Measurements from ENCODE around the gene STK24. TPM values are rescaled to one million over a fixed set of nuclear protein-coding genes. Genes with fewer than 3 reads are reported as not detected.

Gene STK24
- total and polyA plus RNA-seq, 5 donors: 44.9 to 66.9 (median 62.2) TPM

GRCh38 chr13:98468929-98469328 is 108.0 kb downstream of the STK24 start:
- H3K9me3 ChIP-seq (ENCODE audit: control insufficient read depth, low read length): no peaks in the 10 kb centered on the region
- no peak overlapping the region for H3K4me3 ChIP-seq (ENCODE audit: low read length)
- DNase-seq (peak in 1 of 3 donors; percentile 58), ATAC-seq (no peak)
- no peak overlapping the region for H3K27ac ChIP-seq (ENCODE audit: low read length)
- intact Hi-C loops (cut with DNase I): no loop called here
- H3K27me3 ChIP-seq (ENCODE audit: control insufficient read depth, insufficient read depth): no peaks in the 10 kb centered on the region
- no peaks in the 10 kb centered on the region for H3K4me1 ChIP-seq (ENCODE audit: control insufficient read depth, insufficient read depth, low read length)
- WGBS: 91% methylated on average over 20 of the region's 20 CpGs

- intact Hi-C loops (cut with DNase I): no loop called here
- Histone ChIP-seq H3K4me3 (ENCODE audit: low read length) (no peak overlapping the region), H3K27me3 (ENCODE audit: control insufficient read depth, insufficient read depth) (no peaks in the 10 kb centered on the region), H3K27ac (ENCODE audit: low read length) (no peak overlapping the region), H3K9me3 (ENCODE audit: control insufficient read depth, low read length) (no peaks in the 10 kb centered on the region), H3K4me1 (ENCODE audit: control insufficient read depth, insufficient read depth, low read length) (no peaks in the 10 kb centered on the region)
- DNase-seq: peak in 1 of 3 donors; percentile 55
- WGBS: 56% methylated on average over 3 of the region's 3 CpGs
- ATAC-seq: no peak
Observed at GRCh38 chr13:98468361-98468760, 108.5 kb downstream of the STK24 start.

GRCh38 chr13:98467263-98467985 is 109.5 kb downstream of the STK24 start:
- Histone ChIP-seq H3K27ac (ENCODE audit: low read length) (no peak overlapping the region), H3K9me3 (ENCODE audit: control insufficient read depth, low read length) (no peaks in the 10 kb centered on the region), H3K4me3 (ENCODE audit: low read length) (no peak overlapping the region), H3K4me1 (ENCODE audit: control insufficient read depth, insufficient read depth, low read length) (no peaks in the 10 kb centered on the region), H3K27me3 (ENCODE audit: control insufficient read depth, insufficient read depth) (no peaks in the 10 kb centered on the region)
- ATAC-seq (peak; percentile 81), DNase-seq (peak in 1 of 3 donors; percentile 57)
- intact Hi-C loops (cut with DNase I): no loop called here
- WGBS: 69% methylated on average over 13 of the region's 13 CpGs

- WGBS: 64% methylated on average over 11 of the region's 11 CpGs
- Histone ChIP-seq H3K9me3 (ENCODE audit: control insufficient read depth, low read length) (no peaks in the 10 kb centered on the region), H3K27ac (ENCODE audit: low read length) (no peak overlapping the region), H3K27me3 (ENCODE audit: control insufficient read depth, insufficient read depth) (no peaks in the 10 kb centered on the region), H3K4me1 (ENCODE audit: control insufficient read depth, insufficient read depth, low read length) (no peaks in the 10 kb centered on the region), H3K4me3 (ENCODE audit: low read length) (no peak overlapping the region)
- peak in 1 of 3 donors; percentile 81 for DNase-seq
- ATAC-seq: peak in 1 of 2 donors; percentile 33
- intact Hi-C loops (cut with DNase I): no loop called here
Observed at GRCh38 chr13:98466634-98467236, 110.2 kb downstream of the STK24 start.

GRCh38 chr13:98462946-98463345 is 114.0 kb downstream of the STK24 start:
- ATAC-seq: no peak
- no peak overlapping the region for H3K27ac ChIP-seq (ENCODE audit: low read length)
- H3K4me1 ChIP-seq (ENCODE audit: control insufficient read depth, insufficient read depth, low read length): no peaks in the 10 kb centered on the region
- 49% methylated on average over 8 of the region's 8 CpGs for WGBS
- intact Hi-C loops (cut with DNase I): no loop called here
- no peak overlapping the region for H3K4me3 ChIP-seq (ENCODE audit: low read length)
- no peaks in the 10 kb centered on the region for H3K9me3 ChIP-seq (ENCODE audit: control insufficient read depth, low read length)
- no peaks in the 10 kb centered on the region for H3K27me3 ChIP-seq (ENCODE audit: control insufficient read depth, insufficient read depth)
- DNase-seq: no peak

- Histone ChIP-seq H3K4me3 (ENCODE audit: low read length) (no peak overlapping the region), H3K4me1 (ENCODE audit: control insufficient read depth, insufficient read depth, low read length) (no peaks in the 10 kb centered on the region), H3K27ac (ENCODE audit: low read length) (no peak overlapping the region), H3K27me3 (ENCODE audit: control insufficient read depth, insufficient read depth) (no peaks in the 10 kb centered on the region), H3K9me3 (ENCODE audit: control insufficient read depth, low read length) (no peaks in the 10 kb centered on the region)
- 93% methylated on average over 18 of the region's 18 CpGs for WGBS
- ATAC-seq (peak in 1 of 2 donors; percentile 20), DNase-seq (no peak)
- intact Hi-C loops (cut with DNase I): no loop called here
Observed at GRCh38 chr13:98462241-98462882, 114.5 kb downstream of the STK24 start.

- H3K4me3 ChIP-seq (ENCODE audit: low read length): no peak overlapping the region
- ATAC-seq (peak in 1 of 2 donors; percentile 4), DNase-seq (no peak)
- intact Hi-C loops (cut with DNase I): no loop called here
- H3K4me1 ChIP-seq (ENCODE audit: control insufficient read depth, insufficient read depth, low read length): no peaks in the 10 kb centered on the region
- no peak overlapping the region for H3K27ac ChIP-seq (ENCODE audit: low read length)
- H3K9me3 ChIP-seq (ENCODE audit: control insufficient read depth, low read length): no peaks in the 10 kb centered on the region
- WGBS: 88% methylated on average over 16 of the region's 16 CpGs
- H3K27me3 ChIP-seq (ENCODE audit: control insufficient read depth, insufficient read depth): no peaks in the 10 kb centered on the region
Observed at GRCh38 chr13:98461486-98462240, 115.2 kb downstream of the STK24 start.

GRCh38 chr13:98460516-98460915 is 116.4 kb downstream of the STK24 start:
- Histone ChIP-seq H3K27me3 (ENCODE audit: control insufficient read depth, insufficient read depth) (no peaks in the 10 kb centered on the region), H3K27ac (ENCODE audit: low read length) (no peak overlapping the region), H3K9me3 (ENCODE audit: control insufficient read depth, low read length) (no peaks in the 10 kb centered on the region), H3K4me3 (ENCODE audit: low read length) (no peak overlapping the region), H3K4me1 (ENCODE audit: control insufficient read depth, insufficient read depth, low read length) (no peaks in the 10 kb centered on the region)
- intact Hi-C loops (cut with DNase I): no loop called here
- DNase-seq (no peak), ATAC-seq (no peak)
- WGBS: 76% methylated on average over 13 of the region's 13 CpGs

- intact Hi-C loops (cut with DNase I): loop anchor here in 1 of 4 donors (10.0 kb wide), 1 partner anchor 115 kb away; the partner anchor contains the start of gene STK24
- H3K4me1 ChIP-seq (ENCODE audit: control insufficient read depth, insufficient read depth, low read length): peaks cover under 1% of the 10 kb centered on the region
- H3K4me3 ChIP-seq (ENCODE audit: low read length): no peak overlapping the region
- no peaks in the 10 kb centered on the region for H3K27me3 ChIP-seq (ENCODE audit: control insufficient read depth, insufficient read depth)
- no peak for ATAC-seq
- DNase-seq: no peak
- no peaks in the 10 kb centered on the region for H3K9me3 ChIP-seq (ENCODE audit: control insufficient read depth, low read length)
- 84% methylated on average over 13 of the region's 13 CpGs for WGBS
- H3K27ac ChIP-seq (ENCODE audit: low read length): no peak overlapping the region
Observed at GRCh38 chr13:98459721-98460370, 117.1 kb downstream of the STK24 start.

- Histone ChIP-seq H3K4me1 (ENCODE audit: control insufficient read depth, insufficient read depth, low read length) (peaks cover 4% of the 10 kb centered on the region), H3K27ac (ENCODE audit: low read length) (no peak overlapping the region), H3K27me3 (ENCODE audit: control insufficient read depth, insufficient read depth) (no peaks in the 10 kb centered on the region), H3K9me3 (ENCODE audit: control insufficient read depth, low read length) (no peaks in the 10 kb centered on the region), H3K4me3 (ENCODE audit: low read length) (no peak overlapping the region)
- ATAC-seq (no peak), DNase-seq (no peak)
- intact Hi-C loops (cut with DNase I): loop anchor here in 1 of 4 donors (10.0 kb wide), 1 partner anchor 116 kb away; the partner anchor contains the start of gene STK24
- 96% methylated on average over 18 of the region's 18 CpGs for WGBS
Observed at GRCh38 chr13:98459171-98459681, 117.7 kb downstream of the STK24 start.
